Mesodermal cell (in vitro differentiated cells): ENCODE results near the gene CELF2.
"Not testable (repeated sequence)": the region's sequence is repeated elsewhere in the genome, so short reads cannot be mapped to it uniquely, and the experiment has no call there.

Source experiments
- H3K27ac ChIP-seq: 2 replicates; pipeline ENCODE4 v1.7.0; 2013; ENCODE audit warnings: mild to moderate bottlenecking, low read depth, low read length, moderate library complexity; ENCODE audit not compliant: severe bottlenecking
- H3K36me3 ChIP-seq: 2 replicates; pipeline ENCODE4 v1.7.1; 2013; ENCODE audit warnings: mild to moderate bottlenecking, low read length, moderate library complexity; ENCODE audit not compliant: control insufficient read depth, insufficient read depth
- H3K4me1 ChIP-seq: one replicate; pipeline ENCODE4 v1.7.1; 2013; ENCODE audit warnings: mild to moderate bottlenecking, low read length; ENCODE audit not compliant: insufficient read depth, control insufficient read depth, poor library complexity, severe bottlenecking
- H3K4me3 ChIP-seq: 2 replicates; pipeline ENCODE4 v1.7.0; 2013; ENCODE audit warnings: low read length, control low read depth, mild to moderate bottlenecking; ENCODE audit not compliant: insufficient read depth, poor library complexity, severe bottlenecking; ENCODE audit errors: extremely low read depth
- H3K9me3 ChIP-seq: 2 replicates; pipeline ENCODE4 v1.7.1; 2013; ENCODE audit warnings: mild to moderate bottlenecking, low read length, moderate library complexity; ENCODE audit not compliant: control insufficient read depth
- WGBS, 2 experiments: methylation state at CpG; one replicate each; pipeline ENCODE4 v1.1.5; 2013; ENCODE audit warnings: missing lambda C conversion rate in 2 of 2; ENCODE audit not compliant: insufficient coverage in 2 of 2; 5-methylcytosine and 5-hydroxymethylcytosine counted together

The CELF2 gene

DNA sequence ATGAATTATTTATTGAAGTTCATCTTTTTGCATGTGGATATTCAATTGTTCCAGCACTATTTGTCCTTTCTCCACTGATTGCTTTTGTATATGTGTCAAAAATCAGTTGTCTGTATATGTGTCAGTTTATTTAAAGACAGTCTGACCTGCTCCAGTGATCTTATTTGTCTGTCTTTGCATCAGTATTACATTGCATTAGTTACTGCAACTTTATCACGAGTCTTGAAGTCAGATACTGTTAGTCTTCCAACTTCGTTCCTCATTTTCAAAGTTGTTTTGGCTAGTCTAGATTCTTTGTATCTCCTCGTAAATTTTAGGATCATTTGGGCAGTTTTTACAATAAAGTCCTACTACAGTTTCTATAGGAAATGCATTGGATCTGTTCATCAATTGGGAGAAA is 166.4 kb downstream of the CELF2 start:
- no peak overlapping the region for H3K27ac ChIP-seq

DNA sequence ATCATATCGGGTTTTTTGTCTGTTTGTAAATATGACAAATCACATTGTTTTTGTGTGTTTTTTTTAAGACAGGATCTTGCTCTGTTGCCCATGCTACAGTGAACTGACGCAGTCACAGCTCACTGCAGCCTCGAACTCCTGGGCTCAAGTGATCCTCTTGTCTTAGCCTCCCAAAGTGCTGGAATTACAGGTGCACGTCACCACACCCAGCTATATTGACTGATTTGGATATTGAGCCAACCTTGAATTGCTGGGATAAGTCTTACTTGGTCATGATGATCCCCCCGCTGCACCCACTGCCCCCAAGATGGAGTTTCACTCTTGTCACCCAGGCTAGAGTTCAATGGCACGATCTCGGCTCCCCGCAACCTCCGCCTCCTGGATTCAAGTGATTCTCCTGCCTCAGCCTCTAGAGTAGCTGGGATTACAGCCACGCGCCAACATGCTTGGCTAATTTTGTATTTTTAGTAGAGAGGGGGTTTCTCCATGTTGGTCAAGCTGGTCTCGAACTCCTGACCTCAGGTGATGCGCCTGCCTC is 167.5 kb downstream of the CELF2 start:
- Histone ChIP-seq H3K9me3 (peaks cover 13% of the 10 kb centered on the region), H3K36me3 (peaks cover 22% of the 10 kb centered on the region), H3K4me1 (peaks cover 26% of the 10 kb centered on the region)
- not testable (repeated sequence) for H3K4me3 ChIP-seq, H3K27ac ChIP-seq
- 88 to 97% methylated on average over 9 of the region's 13 CpGs for WGBS, 2 experiments

More for the DNA sequence above, 166.4 kb downstream of the CELF2 start:
- H3K9me3 ChIP-seq: peaks cover 13% of the 10 kb centered on the region
- H3K4me3 ChIP-seq: no peak overlapping the region
- WGBS, 2 experiments: 100% methylated on average over 1 to 2 of the region's 3 CpGs
- peaks cover 25% of the 10 kb centered on the region for H3K36me3 ChIP-seq
- peaks cover 19% of the 10 kb centered on the region for H3K4me1 ChIP-seq

DNA sequence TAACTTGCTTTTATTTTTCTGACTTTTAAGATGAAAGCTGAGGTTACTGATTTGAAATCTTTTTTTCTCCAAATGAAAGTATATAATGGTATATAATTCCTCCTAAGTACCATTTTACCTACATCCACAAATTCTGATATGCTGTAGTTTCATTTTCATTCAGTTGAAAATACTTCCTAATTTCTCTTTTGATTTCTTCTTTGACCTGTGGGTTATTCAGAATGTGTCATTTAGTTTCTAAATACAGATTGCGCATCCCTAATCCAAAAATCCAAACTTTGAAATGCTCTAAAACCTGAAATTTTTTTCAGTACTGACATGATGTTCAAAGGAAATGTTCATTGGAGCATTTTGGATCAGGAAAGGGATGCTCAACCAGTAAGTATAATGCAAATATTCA is 168.7 kb downstream of the CELF2 start:
- H3K4me3 ChIP-seq: no peak overlapping the region
- peaks cover 12% of the 10 kb centered on the region for H3K36me3 ChIP-seq
- peaks cover 13% of the 10 kb centered on the region for H3K9me3 ChIP-seq
- no CpG with 5 or more reads among the region's 1 CpG for WGBS, 2 experiments
- no peak overlapping the region for H3K27ac ChIP-seq
- H3K4me1 ChIP-seq: peaks cover 27% of the 10 kb centered on the region

DNA sequence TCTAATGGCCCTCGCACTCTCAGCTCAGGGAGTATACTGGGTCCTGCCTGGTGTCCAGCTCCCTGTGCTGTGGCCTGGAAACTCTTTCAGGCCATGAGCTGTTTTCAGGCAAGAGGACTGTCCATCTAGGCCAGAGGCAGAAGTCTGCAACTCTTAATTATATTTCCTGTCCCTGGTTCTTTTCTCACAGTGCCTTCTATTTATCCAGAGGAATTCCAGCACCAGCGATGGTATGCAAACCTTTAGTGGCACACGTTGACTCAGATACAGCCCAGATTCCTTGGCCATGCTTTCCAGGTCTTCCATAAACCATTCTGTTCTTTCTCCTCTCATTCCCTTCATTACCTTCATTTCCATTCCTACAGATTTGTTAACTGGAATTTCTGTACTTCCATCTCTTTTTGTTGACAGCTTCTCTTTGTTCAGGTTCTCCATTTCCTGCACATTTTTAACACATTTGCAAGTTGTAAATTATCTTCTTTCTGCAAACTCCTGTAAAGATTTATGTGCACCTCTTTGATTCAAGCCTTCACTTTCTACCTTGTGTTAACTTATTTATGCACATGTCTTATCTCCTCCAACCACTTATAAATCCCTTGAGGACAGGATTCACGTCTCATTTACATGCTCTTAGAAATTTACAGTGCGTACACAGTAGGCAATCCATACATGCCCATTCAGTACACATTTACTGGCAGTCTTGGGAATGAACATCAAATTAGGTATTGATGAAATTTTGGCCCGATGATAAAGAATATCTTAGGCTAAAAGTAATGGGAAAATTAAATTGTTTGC is 172.1 kb downstream of the CELF2 start:
- H3K4me1 ChIP-seq: peaks cover 20% of the 10 kb centered on the region
- no peak overlapping the region for H3K4me3 ChIP-seq
- peaks cover 9% of the 10 kb centered on the region for H3K9me3 ChIP-seq
- peaks cover 3% of the 10 kb centered on the region for H3K36me3 ChIP-seq
- H3K27ac ChIP-seq: peak overlapping the region; percentile 23
- WGBS, 2 experiments: 23 to 80% methylated on average over 2 to 5 of the region's 6 CpGs

DNA sequence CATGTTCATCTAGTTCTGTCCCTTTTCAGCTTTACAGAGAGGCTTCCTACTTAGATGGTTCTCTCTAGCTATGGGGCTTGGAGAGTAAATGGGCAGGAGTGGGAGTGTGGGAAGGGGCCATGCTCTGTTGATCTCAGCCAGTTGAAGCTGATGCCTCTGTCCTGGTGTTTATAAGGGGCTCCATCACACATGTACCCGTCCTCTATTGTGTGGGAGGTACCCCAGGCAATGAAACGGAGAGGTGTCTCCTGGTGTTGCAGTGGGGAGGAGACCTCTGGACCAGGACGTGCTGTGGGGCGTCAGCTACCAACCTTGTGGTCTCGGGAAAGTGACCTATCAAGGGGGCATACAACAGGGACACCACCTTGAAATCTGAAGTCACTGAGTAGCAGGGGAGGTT is 173.5 kb downstream of the CELF2 start:
- peaks cover 20% of the 10 kb centered on the region for H3K4me1 ChIP-seq
- H3K27ac ChIP-seq: no peak overlapping the region
- H3K9me3 ChIP-seq: no peaks in the 10 kb centered on the region
- H3K4me3 ChIP-seq: no peak overlapping the region
- WGBS, 2 experiments: 94 to 96% methylated on average over 5 of the region's 5 CpGs
- no peaks in the 10 kb centered on the region for H3K36me3 ChIP-seq

DNA sequence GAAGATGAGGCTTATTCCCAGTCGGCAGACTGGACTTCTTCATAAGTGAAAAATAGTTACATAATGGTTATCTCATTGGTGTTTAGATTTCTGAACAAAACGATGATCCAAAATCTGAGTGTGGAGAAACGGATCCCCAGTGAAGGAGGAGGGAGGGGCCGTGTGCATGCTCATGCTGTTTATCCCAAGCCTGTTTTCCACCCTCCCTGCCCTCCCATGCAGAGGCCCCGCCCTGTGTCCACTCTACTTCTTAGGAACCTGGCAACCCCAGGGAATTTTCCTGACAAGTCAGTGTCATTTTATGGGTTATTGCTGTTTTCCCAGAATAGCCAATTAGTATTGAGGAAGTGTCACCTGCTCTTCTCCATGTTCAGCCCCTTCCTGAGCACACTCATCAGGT is 174.0 kb downstream of the CELF2 start:
- no peak overlapping the region for H3K27ac ChIP-seq
- WGBS, 2 experiments: 100% methylated on average over 2 to 3 of the region's 5 CpGs

DNA sequence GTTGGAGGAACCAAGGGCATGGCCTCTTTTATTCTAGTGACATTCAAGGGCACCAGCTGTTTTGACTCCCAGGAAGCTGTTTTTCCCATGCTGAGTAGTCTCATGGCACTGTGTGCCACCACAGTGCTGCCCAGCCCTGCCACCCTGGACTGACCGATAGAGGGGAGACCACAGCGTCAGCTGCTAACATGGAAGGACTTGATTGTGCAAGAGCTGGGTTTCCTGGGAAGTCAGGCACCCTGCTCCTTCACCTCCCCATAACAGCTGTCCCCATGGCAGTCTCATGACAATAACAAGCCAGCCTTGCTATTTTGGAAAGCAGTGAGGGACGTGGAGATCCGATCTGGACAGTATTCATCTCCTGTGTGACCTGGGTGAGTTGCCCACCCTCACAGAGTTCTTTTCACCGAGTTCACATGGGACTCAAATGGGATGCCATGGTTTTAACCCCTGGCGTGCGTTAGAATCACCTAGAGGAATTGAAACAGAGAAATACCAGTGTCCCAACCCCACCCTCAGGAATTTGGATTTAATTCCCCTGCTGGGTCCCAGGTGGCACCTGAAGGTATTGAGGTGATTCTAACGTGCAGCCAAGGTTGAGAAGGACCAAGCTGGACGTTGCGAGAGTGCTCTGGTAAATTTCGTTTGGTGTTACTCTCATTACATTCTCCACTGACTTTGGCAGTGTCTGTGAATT is 174.8 kb downstream of the CELF2 start:
- WGBS, 2 experiments: 88 to 90% methylated on average over 9 of the region's 11 CpGs
- H3K27ac ChIP-seq: no peak overlapping the region
- no peaks in the 10 kb centered on the region for H3K9me3 ChIP-seq
- H3K4me1 ChIP-seq: peaks cover 20% of the 10 kb centered on the region
- no peak overlapping the region for H3K4me3 ChIP-seq
- H3K36me3 ChIP-seq: peaks cover 3% of the 10 kb centered on the region

More for the DNA sequence above, 174.0 kb downstream of the CELF2 start:
- Histone ChIP-seq H3K4me3 (no peak overlapping the region), H3K9me3 (no peaks in the 10 kb centered on the region), H3K36me3 (peaks cover 3% of the 10 kb centered on the region), H3K4me1 (peaks cover 20% of the 10 kb centered on the region)

DNA sequence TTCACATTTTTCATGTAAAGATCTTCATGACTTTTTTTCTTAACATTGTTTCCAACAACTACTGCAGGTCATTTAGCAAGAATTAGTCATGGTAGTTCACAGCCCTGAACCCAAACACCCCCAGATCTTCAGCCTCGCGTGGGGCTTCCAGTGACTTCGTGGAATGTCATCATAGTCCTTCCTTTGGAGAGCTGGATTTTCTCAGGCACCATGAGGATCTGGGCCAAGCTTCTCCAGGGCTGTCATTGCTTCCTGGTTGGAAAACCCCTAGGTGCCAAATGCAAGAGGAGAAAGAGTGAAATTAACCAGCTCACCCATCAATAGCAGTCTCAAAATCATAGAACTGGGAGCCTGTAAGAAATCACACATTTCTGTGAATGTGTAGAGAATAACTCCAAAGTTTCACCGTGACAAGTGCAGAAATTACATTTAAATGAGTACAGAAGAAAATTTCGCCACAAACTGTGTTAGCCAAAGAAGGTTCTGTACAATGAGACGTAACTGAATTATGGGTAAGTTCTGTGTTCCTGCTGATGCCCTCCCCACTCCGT is 175.4 kb downstream of the CELF2 start:
- Histone ChIP-seq H3K4me1 (peaks cover 20% of the 10 kb centered on the region), H3K9me3 (no peaks in the 10 kb centered on the region), H3K36me3 (peaks cover 3% of the 10 kb centered on the region), H3K27ac (no peak overlapping the region), H3K4me3 (no peak overlapping the region)
- WGBS, 2 experiments: 95 to 97% methylated on average over 4 to 7 of the region's 7 CpGs

DNA sequence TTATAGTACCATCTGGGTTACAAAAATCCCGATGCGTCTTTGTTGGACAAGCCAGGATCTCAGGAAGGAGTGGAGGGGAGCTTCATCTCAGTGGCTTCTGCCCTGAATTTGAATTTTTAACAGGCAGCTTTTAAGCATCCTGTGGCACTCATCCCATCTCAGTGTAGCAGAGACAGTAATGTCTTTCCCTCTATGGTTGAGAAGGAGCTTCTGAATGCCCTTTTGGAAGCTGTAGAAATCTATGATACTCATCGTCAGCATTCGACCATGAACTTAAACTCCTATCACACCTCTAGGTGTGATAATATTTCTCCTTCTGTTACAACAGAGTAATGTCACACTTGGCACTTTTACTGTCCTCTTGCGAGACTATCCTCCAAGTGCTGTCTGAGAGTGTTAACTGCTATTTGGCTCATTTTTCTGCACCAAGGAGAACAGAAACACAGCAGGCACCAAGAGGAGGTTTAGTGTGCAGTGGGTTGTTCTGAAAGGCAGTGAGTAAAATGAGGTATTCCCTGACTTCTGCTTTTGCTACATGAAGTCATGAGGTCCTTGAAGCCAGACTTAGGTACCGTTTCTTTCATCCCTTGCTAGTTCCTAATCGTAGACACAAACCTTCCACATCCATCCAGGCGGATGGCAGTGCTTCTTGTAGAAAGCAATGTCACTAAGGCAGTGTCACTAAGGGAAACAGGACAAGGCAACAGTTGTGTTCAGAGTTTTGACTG is 177.4 kb downstream of the CELF2 start:
- Histone ChIP-seq H3K27ac (no peak overlapping the region), H3K9me3 (no peaks in the 10 kb centered on the region), H3K4me1 (peaks cover 5% of the 10 kb centered on the region), H3K4me3 (no peak overlapping the region), H3K36me3 (peaks cover 3% of the 10 kb centered on the region)
- 97 to 98% methylated on average over 5 to 6 of the region's 8 CpGs for WGBS, 2 experiments

DNA sequence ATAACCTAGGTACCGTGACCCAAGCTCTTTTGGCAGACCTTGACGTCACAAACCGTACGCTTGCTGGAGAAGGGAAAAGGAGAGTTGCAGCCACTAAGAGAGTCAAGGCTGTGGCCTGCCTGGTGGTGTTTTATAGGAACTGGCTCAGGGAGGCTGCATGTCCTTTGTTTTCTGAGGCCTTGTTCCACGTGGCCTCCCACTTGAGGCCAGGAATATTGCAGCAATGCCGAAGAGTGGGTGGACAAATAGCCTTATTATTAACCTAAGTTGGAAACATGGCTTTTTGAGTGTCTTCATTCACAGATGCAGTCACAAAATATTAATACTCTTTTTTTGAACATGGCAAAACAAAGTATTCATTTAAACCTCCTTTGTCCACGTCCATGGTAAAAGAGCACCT is 178.0 kb downstream of the CELF2 start:
- no peak overlapping the region for H3K4me3 ChIP-seq
- no peaks in the 10 kb centered on the region for H3K9me3 ChIP-seq
- no peak overlapping the region for H3K27ac ChIP-seq
- H3K36me3 ChIP-seq: peaks cover 3% of the 10 kb centered on the region
- WGBS, 2 experiments: 92 to 94% methylated on average over 6 to 7 of the region's 7 CpGs
- H3K4me1 ChIP-seq: no peaks in the 10 kb centered on the region
